Activated T-helper 1 cell treated with anti-CD3 and anti-CD28 coated beads, Interleukin-2, amount 50 U/mL, for 16 hours (primary cell): ENCODE measurements around the gene GTF3C2.
"Not testable (repeated sequence)": the region's sequence is repeated elsewhere in the genome, so short reads cannot be mapped to it uniquely, and the experiment has no call there.

Experiments used
- DNase-seq, 2 donors: peaks; one replicate each; pipeline ENCODE4 v3.0.0-alpha.2; 2020; ENCODE audit warnings: low read depth in 1 of 2, low spot score in 1 of 2

The GTF3C2 gene

GRCh38 chr2:27375513-27376099 is 19.0 kb upstream of the GTF3C2 start:
- DNase-seq = no peak

- DNase-seq = no peak
Measured at GRCh38 chr2:27373567-27373966, 17.0 kb upstream of the GTF3C2 start.

DNA sequence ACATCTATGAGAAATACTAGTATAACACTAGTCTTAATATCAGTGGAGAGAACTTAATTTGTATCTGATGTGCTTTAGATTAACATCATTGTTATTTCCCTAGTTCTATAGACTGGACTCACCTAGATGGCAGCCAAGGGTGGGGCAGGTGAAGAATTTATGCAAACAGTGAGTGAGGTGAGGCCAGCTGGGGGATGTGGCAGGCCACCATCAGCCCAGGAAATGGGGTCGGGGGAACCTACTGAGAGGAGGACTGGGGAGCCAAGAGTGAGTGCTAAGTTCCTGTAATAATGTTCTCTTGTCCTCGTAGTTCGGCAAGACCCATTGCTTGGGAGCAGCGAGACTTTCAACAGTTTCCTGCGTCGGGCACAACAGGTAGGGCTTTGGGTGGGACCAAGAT is 16.4 kb upstream of the GTF3C2 start:
- DNase-seq = no peak

DNA sequence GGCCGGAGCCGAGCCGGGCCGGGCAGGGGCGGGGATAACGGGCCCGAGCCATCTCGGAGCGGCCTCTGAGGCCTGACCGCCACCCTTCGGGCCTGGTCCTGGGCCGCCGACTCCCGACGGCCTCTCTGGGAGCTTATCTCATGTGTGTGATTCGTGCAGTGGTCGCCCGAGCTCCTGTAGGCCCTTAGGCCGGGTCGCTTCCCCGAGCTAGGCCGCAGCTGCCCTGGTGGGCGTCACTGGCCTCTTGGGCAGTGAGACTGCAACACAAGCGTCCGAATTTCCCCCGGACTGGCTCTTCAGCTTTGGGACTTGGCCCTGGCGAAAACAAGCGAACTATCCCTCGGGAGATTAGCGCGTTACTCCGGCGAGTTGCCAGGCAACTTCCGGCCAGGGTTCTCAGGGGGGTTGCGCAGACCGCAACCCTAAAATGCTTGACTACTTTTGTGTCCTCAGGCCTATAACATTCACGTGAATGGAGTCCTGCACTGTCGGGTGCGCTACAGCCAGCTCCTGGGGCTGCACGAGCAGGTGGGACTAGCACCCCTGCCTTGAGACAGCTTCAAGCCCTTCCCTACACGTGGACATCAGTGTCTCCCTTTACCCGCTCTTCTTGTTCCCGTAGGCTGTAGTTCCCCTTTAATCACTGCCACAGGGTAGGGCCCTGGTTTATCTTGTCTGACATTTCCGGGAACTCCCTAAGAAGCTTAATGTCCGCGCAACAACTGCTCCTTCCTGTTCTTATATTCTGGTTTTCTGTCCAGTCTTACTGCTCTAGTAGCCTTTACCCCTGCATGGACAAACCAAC is 14.5 kb upstream of the GTF3C2 start:
- no peak for DNase-seq

DNA sequence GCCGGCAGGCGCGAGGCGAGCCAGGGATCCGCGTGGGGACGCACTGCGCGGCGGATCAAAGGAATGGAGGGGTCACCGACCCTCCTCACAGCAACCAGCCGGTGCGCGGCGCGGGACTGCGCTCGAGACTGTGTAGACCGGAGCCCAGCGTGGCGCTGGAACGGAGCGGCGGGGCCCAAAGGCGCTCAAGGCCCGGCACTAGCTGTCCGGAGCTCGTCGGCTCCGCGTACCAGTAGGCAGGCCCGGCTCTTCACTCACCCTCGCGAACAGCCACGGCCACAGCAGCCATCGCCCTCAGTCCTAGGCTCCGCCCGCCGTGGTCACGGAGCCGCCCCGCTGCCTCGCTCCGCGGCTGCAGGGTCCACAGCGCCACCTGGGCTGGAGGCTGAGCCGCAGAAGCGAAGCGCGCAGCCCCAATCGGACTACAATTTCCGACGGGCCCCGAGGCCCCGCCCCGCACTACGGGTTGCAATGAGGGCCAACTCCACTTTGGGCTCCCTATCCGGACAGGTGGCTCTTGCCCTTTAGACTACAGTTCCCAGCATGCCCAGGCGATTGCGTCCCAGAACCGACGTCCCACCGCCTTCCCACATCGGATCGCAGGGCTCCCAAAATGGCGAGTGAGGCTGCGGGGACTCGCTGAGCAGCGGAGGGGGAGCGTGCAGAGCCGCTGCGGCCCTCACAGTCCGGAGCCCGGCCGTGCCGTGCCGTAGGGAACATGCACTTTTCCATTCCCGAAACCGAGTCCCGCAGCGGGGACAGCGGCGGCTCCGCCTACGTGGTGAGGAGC is 13.7 kb upstream of the GTF3C2 start, which contains the start of the genes EIF2B4 and SNX17:
TSS of gene EIF2B4 (minus strand) at position 313 of the 790 bp plus-strand sequence. CDS start at position 289, 24 bp downstream.
TSS of gene SNX17 (plus strand) at position 591 of the 790 bp plus-strand sequence. CDS start at position 719, 128 bp downstream.
- DNase-seq = peak; percentile 98 to 99

- no peak for DNase-seq
Measured at GRCh38 chr2:27369471-27370025, 13.0 kb upstream of the GTF3C2 start.

GRCh38 chr2:27363933-27364332 is 7.4 kb upstream of the GTF3C2 start:
- DNase-seq = no peak

DNA sequence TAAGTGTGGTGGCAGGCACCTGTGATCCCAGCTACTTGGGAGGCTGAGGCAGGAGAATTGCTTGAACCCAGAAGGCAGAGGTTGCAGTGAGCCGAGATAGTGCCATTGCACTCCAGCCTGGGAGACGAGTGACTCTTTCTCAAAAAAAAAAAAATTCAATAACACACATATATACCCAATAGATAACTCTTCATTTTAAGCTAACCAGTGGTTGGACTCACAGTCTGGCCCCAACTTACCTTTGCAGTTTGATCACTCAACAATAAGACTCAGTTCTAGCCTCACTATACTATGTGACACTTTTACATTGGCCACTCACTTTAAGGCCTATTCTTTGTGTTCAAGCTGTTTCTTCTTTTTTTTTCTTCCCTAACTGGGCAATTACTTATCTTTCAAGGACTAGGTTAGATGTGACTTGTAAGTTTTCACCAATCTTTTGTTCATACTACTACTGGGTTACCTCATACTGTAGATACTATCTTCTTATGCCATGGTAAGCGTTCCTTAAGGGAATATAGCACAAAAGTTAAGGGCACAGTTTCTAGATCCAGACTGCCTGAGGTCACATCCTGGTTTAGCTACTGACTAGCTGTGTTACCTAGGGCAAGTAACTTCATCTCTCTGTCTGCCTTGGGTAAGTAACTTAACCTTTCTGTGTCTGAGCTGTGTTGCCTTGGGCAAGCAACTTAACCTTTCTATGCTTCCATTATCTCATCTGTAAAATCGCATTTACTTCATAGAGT is 6.3 kb upstream of the GTF3C2 start:
- no peak for DNase-seq

DNA sequence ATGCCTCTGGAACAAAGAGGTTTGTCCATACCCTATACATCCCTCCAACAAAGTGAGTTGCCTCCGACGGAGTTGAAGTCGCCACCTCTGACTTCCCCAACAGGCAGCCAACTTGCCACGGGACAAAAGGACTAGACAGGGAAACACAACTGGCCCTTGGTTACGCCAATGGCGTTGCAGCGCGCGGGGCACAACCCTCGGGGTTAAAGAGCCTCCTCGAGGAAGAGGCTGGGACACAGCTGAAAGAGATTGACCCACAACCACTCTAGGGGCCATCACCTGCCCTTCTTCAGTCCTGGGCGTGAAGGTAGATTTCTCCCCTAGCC is 545 bp downstream of the GTF3C2 start:
- no peak for DNase-seq

GRCh38 chr2:27354597-27354927 is 2.0 kb downstream of the GTF3C2 start:
- DNase-seq = no peak

GRCh38 chr2:27353762-27354596 is 2.6 kb downstream of the GTF3C2 start:
- DNase-seq = no peak

DNA sequence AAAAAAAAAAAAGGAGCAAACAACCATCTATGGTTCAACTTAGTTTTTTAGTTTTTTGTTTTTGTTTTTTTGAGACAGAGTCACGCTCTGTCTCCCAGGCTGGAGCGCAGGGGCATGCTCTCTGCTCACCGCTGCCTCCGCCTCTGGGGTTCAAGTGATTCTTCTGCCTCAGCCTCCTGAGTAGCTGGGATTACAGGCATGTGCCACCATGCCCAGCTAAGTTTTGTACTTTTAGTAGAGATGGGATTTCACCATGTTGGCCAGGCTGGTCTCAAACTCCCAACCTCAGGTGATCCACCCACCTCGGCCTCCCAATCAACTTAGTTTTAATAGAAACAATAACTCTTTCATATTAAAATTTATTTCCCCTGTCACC is 3.2 kb downstream of the GTF3C2 start:
- not testable (repeated sequence) for DNase-seq

DNA sequence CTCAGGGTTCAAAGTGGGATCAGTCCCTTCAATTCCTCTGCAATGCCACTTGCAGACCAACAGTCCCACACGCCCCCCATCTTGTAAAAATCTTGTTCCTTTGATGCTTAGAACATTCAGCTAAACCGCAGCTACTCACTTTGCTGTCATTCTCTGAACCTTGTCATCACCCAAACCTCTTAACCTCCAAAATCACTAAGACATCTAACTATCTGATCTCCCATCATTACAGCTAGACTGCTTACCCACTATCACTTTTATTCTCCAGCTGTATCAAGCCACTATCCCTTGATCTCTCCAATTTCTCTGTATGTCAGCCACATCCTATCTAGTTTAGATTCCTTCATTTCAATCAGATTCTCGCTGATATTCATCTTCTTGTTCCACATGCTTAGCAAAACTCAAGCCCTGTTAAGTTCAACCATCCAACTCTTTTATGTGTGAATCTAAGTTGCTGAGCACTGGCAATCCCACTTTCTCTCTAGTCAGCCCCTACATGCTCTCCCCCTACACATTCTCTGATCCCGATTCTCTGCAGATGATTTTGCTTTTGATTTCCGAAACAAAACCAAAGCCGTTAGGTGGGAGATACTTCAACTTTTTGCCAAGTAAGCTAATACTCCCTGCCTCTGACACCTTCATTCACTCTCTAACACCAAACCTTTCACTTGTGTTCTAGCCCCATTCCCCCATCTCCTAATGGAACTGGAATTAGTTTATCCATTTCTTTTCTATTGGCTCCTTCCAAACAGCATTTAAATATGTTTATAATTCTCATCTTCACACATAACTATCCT is 4.6 kb downstream of the GTF3C2 start:
- no peak for DNase-seq

DNA sequence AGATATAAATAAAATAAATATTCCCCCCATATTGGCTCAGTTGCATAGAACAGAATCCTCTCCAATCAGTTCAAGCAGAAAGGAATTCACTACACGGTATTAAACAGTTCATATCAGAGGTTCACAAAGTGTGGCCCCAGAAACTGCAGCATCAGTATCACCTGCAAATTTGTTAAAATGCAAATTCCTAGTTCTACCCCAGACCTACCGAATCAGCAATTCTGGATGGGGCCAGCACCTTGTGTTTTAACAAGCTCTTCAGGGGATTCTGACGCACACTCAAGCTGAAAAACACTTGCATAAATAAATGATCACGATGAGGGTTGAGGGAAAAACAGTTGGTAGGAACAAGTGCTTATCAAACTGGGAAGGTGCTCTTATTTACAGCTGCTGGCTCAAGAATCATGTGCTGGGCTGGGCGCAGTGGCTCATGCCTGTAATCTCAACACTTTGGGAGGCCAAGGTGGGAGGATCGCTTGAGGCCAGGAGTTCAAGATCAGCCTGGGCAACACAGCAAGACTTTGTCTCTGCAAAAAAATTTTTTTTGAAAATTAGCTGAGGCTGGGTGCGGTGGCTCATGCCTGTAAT is 6.4 kb downstream of the GTF3C2 start:
- no peak for DNase-seq

DNA sequence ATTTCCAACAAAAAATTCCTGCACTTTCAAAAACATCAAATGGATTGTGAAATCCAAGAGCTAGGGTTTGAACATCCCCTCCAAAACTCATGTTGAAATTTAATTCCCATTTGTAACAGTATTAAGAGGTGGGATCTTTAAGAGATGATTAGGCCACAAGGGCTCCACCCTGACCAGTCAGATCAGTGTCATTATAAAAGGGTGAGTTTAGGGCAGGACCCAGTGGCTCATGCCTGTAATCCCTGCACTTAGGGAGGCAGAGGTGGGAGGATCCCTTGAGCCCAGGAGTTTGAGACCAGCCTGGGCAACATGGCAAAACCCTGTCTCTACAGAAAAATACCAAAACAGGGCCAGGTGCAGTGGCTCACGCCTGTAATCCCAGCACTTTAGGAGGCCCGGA is 8.9 kb downstream of the GTF3C2 start:
- DNase-seq = no peak

DNA sequence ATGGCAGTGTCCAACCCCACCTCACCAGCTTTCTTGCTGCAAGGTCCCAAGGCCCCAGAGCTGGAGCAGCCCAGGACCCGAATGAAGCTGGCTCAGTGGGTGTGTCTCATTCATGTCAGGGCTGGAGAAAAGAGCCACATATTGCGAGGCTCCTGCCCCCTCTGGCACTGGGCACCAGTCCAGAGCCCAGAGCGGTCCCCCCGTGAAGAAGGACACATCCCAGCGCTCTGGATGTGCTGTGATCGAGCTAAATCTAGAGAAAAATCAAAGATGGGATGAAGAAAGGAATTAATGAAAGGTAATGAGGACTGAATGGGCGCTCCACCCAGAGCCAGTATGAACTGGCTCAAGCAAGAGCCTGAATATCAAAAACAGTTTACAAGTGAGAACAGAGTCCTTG is 20.4 kb downstream of the GTF3C2 start:
- DNase-seq = no peak

DNA sequence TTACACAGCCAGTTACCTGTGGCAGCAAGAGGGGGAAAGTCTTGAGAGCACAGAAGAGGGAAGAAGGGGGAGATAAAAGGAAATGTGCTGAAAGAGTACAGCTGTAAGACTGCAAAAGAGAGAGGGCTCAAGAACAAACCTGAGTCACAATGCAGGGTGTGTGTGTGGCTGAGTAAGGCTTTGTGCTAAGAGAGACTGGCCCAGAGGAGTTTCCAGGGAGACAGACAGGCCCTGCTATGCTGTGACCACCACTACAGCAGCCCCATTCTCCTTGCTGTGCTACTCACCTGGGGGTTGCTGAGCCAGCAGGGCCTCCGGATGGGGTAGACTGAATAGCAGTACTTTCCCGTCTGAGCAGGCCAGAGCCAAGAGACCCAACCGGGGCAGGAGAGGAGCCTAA is 21.3 kb downstream of the GTF3C2 start:
- no peak for DNase-seq

GRCh38 chr2:27324720-27325119 is 31.8 kb downstream of the GTF3C2 start:
- no peak for DNase-seq
